C4-2B (cell line): ENCODE results near the gene SCN1B.

ENCODE experiments used
- H3K27ac ChIP-seq: fragments of 450-650 bp; 2 replicates; pipeline ENCODE4 v1.5.1; 2017
- ZFX ChIP-seq: fragments of 450-650 bp; IDR thresholded peaks from 2 replicates; pipeline ENCODE4 v1.6.1; 2017
- TF ChIP-seq, protein P1 (sequence below): fragments of 450-650 bp; conservative IDR thresholded peaks from 2 replicates; pipeline ENCODE4 v1.5.1; 2017; ENCODE audit warnings: mild to moderate bottlenecking

The SCN1B gene

DNA sequence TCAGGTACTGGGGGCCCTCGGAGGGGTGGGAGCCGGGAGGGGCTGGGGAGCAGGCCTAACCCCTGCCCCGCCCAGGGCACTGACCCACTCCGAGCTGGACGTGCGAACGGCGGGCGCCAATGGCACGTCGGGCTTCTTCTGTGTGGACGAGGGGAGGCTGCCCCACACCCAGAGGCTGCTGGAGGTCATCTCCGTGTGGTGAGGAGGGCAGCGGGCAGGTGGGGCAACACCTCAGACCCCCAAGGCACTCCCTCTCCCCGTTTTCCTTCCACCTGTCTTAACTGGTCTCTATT is 29.5 kb downstream of the SCN1B start:
- no peak overlapping the region for H3K27ac ChIP-seq
- TF ChIP-seq, protein P1, sequence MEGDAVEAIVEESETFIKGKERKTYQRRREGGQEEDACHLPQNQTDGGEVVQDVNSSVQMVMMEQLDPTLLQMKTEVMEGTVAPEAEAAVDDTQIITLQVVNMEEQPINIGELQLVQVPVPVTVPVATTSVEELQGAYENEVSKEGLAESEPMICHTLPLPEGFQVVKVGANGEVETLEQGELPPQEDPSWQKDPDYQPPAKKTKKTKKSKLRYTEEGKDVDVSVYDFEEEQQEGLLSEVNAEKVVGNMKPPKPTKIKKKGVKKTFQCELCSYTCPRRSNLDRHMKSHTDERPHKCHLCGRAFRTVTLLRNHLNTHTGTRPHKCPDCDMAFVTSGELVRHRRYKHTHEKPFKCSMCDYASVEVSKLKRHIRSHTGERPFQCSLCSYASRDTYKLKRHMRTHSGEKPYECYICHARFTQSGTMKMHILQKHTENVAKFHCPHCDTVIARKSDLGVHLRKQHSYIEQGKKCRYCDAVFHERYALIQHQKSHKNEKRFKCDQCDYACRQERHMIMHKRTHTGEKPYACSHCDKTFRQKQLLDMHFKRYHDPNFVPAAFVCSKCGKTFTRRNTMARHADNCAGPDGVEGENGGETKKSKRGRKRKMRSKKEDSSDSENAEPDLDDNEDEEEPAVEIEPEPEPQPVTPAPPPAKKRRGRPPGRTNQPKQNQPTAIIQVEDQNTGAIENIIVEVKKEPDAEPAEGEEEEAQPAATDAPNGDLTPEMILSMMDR, result no peak
- no peak for TF ChIP-seq ZFX

DNA sequence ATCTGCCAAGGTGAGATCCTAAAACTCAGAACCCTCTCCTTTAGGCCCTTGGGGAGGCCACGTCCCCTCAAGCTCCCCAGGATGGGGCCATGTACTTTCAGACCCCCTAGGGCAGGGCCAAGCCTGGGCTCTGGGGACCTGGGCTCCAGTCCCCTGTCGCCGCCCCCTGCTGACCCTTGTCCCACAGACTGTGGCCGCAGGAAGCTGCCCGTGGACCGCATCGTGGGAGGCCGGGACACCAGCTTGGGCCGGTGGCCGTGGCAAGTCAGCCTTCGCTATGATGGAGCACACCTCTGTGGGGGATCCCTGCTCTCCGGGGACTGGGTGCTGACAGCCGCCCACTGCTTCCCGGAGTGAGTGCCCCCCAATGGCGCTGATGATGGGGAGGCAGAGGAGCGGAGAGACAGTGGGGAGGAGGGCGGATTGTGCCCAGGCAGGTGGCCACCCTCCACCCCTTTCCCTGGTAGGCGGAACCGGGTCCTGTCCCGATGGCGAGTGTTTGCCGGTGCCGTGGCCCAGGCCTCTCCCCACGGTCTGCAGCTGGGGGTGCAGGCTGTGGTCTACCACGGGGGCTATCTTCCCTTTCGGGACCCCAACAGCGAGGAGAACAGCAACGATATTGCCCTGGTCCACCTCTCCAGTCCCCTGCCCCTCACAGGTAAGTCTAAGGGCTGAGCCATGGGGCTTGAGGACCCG is 30.0 kb downstream of the SCN1B start:
- TF ChIP-seq ZFX, result no peak
- TF ChIP-seq, protein P1, result no peak

DNA sequence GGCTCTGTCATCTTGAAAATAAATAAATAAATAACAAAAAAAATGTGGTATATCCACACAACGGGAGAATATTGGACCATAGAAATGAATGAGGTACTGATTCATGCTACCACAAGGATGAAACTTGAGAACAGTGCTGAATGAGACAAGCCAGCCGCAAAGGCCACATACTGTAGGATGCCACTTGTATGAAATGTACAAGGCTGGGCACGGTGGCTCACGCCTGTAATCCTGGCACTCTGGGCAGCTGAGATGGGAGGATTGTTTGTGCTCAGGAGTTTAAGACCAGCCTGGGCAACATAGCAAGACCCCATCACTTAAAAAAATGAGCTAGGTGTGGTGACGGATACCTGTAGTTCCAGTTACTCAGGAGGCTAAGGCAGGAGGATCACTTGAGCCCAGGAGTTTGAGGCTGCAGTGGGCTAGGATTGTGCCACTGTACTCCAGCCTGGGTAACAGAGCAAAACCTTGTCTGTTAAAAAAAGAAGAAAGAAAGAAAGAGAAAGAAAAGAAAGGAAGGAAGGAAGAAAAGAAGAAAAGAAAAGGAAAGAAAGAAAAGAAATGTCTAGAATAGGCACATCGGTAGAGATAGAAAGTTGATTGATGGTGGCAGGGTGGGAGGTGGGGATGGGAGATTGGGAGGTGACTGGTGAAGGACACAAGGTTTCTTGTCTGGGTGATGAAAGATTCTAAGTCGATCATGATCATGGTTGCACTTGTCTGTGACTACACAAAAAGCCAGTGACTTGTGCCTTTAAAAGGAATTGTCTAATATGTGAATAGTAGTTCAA is 31.5 kb downstream of the SCN1B start:
- TF ChIP-seq ZFX, result no peak
- TF ChIP-seq, protein P1, result no peak
- H3K27ac ChIP-seq, result no peak overlapping the region

More for the DNA sequence above, 30.0 kb downstream of the SCN1B start:
- no peak overlapping the region for H3K27ac ChIP-seq

DNA sequence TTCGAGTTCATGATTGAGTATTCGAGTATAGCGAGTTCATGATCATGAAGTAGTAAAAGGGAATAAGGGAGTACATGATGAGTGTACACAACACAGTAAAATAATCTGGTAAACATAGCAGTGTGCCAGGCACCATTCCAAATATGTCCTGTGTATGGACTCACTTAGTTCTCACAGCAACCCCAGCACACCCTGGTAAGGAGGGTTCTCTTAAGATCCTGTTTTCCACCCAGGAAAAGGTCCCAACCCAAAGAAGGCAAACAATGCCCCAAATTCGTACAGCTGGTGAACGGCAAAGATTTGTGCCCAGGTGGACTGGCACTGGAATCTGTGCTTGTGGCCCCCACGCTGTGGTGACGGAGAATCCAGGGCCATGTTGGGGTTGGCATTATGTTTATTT is 32.7 kb downstream of the SCN1B start:
- no peak for TF ChIP-seq ZFX
- TF ChIP-seq, protein P1, result no peak
- H3K27ac ChIP-seq, result no peak overlapping the region

DNA sequence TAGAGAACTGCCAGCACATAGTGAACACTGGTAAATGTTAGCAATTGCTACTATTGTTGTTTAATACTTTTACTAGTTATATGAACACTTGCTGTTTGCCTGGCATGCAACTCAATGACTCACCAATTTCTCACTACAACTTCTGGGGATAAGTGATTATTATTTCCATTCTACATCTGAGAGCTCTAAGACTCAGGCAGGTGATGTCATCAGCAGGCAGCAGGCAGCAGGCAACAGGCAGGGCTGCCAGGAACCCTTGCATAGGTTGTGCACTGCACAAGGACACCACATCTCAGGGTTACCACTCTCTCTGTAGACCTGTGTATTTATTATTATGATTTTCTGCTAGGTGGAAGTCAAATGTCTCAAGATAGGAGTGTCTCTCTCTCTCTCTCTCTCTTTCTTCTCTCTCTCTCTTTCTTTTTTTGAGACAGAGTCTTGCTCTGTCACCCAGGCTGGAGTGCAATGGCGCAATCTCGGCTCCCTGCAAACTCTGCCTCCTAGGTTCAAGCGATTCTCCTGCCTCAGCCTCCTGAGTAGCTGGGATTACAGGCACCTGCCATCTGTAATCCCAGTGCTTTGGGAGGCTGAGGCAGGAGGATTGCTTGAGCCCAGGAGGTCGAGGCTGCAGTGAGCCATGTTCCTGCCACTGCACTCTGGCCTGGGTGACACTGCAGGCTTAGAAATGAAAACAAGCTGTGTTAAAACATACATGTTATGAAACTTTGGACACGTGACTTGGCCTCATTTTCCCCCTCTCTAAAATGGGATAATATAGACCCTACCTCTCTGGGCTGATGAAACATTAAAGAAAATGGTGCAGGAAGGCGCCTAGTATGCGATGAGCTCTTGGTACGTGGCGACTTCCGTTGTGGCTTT is 33.9 kb downstream of the SCN1B start:
- no peak overlapping the region for H3K27ac ChIP-seq
- no peak for TF ChIP-seq ZFX
- TF ChIP-seq, protein P1, result no peak

DNA sequence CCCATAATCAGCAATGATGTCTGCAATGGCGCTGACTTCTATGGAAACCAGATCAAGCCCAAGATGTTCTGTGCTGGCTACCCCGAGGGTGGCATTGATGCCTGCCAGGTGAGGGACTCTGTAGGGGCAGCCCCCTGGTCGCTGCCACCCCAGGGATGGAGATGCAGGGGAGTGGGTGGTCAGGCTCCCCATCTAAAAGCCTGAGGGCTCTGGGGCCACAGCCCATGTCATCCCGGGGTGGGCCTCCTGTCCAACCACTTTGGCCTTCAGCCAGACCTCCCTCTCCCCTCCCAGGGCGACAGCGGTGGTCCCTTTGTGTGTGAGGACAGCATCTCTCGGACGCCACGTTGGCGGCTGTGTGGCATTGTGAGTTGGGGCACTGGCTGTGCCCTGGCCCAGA is 35.3 kb downstream of the SCN1B start:
- H3K27ac ChIP-seq, result no peak overlapping the region
- TF ChIP-seq, protein P1, result no peak
- TF ChIP-seq ZFX, result no peak

DNA sequence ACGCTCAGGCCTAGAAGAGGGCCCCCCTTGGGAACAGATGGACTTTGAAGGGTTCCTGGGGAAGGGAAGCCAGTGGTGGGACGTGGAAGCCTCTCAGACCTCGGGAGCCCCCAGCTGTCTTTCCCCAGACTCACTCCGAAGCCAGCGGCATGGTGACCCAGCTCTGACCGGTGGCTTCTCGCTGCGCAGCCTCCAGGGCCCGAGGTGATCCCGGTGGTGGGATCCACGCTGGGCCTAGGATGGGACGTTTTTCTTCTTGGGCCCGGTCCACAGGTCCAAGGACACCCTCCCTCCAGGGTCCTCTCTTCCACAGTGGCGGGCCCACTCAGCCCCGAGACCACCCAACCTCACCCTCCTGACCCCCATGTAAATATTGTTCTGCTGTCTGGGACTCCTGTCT is 35.9 kb downstream of the SCN1B start:
- TF ChIP-seq ZFX, result no peak
- TF ChIP-seq, protein P1, result no peak
- no peak overlapping the region for H3K27ac ChIP-seq
